Measurements from ENCODE around the gene RBM10.

DNA sequence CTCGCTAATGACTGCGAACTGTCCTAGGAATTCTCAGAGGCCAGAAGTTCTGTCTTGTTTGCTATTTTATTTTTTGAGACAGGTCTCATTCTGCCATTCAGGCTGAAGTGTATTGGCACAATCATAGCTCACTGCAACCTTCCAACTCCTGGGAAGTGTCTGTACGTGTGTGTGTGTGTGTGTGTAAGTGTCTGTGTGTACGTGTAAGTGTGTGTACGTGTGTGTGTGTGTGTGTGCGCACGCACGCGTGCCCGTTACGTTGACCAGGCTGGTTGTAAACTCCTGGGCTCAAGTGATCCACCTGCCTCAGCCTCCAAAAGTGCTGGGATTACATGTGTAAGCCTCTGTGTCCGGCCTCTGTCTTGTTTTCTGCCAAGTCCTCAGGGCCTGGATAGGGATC is 63.1 kb downstream of the RBM10 start:
- TF ChIP-seq CTCF (IDR thresholded peaks at IDR 0.05), result no peak
- no peak for TF ChIP-seq POLR2A (IDR thresholded peaks at IDR 0.05)
- TF ChIP-seq POLR2AphosphoS5 (IDR thresholded peaks at IDR 0.05), result no peak
